WERI-Rb-1 (cell line): ENCODE results near the gene CHST15.

Experiments used
- DNase-seq: peaks from one replicate; pipeline ENCODE4 v3.0.0-alpha.2; 2020
- H3K27ac ChIP-seq: fragments of 250-450 bp; sonication (Bioruptor Pico); 2 replicates; pipeline ENCODE4 v1.5.1; 2020; ENCODE audit warnings: mild to moderate bottlenecking, moderate library complexity
- H3K27me3 ChIP-seq: fragments of 250-450 bp; sonication (Bioruptor Pico); 2 replicates; pipeline ENCODE4 v1.5.1; 2021; ENCODE audit warnings: mild to moderate bottlenecking, low read depth, moderate library complexity; ENCODE audit not compliant: insufficient read depth, severe bottlenecking
- H3K36me3 ChIP-seq: fragments of 250-450 bp; sonication (Bioruptor Pico); 2 replicates; pipeline ENCODE4 v1.5.1; 2020; ENCODE audit warnings: mild to moderate bottlenecking, moderate library complexity
- H3K4me3 ChIP-seq: 2 replicates; pipeline ENCODE4 v1.5.1; 2011; ENCODE audit warnings: low read depth, mild to moderate bottlenecking, control low read depth, low read length
- H3K9me3 ChIP-seq: fragments of 250-450 bp; sonication (Bioruptor Pico); 2 replicates; pipeline ENCODE4 v1.5.1; 2021; ENCODE audit warnings: mild to moderate bottlenecking, moderate library complexity; ENCODE audit not compliant: severe bottlenecking
- CTCF ChIP-seq: IDR thresholded peaks from 2 replicates; pipeline ENCODE4 v1.5.1; 2011; ENCODE audit warnings: low read depth, mild to moderate bottlenecking, control low read depth, inconsistent platforms, low read length

Gene CHST15

GRCh38 chr10:124052561-124052960 is 40.8 kb downstream of the CHST15 start:
- no peak for DNase-seq
- Histone ChIP-seq H3K4me3 (no peak overlapping the region), H3K27ac (no peak overlapping the region), H3K36me3 (no peaks in the 10 kb centered on the region), H3K9me3 (no peaks in the 10 kb centered on the region), H3K27me3 (no peaks in the 10 kb centered on the region)
- TF ChIP-seq CTCF = no peak

- H3K9me3 ChIP-seq = no peaks in the 10 kb centered on the region
- no peaks in the 10 kb centered on the region for H3K27me3 ChIP-seq
- DNase-seq = no peak
- no peak overlapping the region for H3K27ac ChIP-seq
- TF ChIP-seq CTCF = no peak
- H3K36me3 ChIP-seq = no peaks in the 10 kb centered on the region
- no peak overlapping the region for H3K4me3 ChIP-seq
These were observed 43.1 kb downstream of the CHST15 start for GRCh38 chr10:124050021-124051015.

- no peak overlapping the region for H3K4me3 ChIP-seq
- H3K27ac ChIP-seq = no peak overlapping the region
- no peaks in the 10 kb centered on the region for H3K36me3 ChIP-seq
- H3K27me3 ChIP-seq = no peaks in the 10 kb centered on the region
- no peak for DNase-seq
- no peaks in the 10 kb centered on the region for H3K9me3 ChIP-seq
- TF ChIP-seq CTCF = no peak
These were observed 43.9 kb downstream of the CHST15 start for GRCh38 chr10:124049484-124049883.

GRCh38 chr10:124048371-124049290 is 44.8 kb downstream of the CHST15 start:
- no peak for TF ChIP-seq CTCF
- Histone ChIP-seq H3K36me3 (no peaks in the 10 kb centered on the region), H3K27ac (no peak overlapping the region), H3K4me3 (no peak overlapping the region), H3K27me3 (no peaks in the 10 kb centered on the region), H3K9me3 (no peaks in the 10 kb centered on the region)
- no peak for DNase-seq

- no peaks in the 10 kb centered on the region for H3K36me3 ChIP-seq
- no peak for DNase-seq
- H3K4me3 ChIP-seq = no peak overlapping the region
- no peak overlapping the region for H3K27ac ChIP-seq
- H3K27me3 ChIP-seq = no peaks in the 10 kb centered on the region
- no peak for TF ChIP-seq CTCF
- no peaks in the 10 kb centered on the region for H3K9me3 ChIP-seq
These were observed 45.8 kb downstream of the CHST15 start for GRCh38 chr10:124047427-124048152.
